ENCODE data around the gene COX14.

The COX14 gene

GRCh38 chr12:50117057-50117622 is 5.1 kb downstream of the COX14 start:
- TF ChIP-seq, protein P1, sequence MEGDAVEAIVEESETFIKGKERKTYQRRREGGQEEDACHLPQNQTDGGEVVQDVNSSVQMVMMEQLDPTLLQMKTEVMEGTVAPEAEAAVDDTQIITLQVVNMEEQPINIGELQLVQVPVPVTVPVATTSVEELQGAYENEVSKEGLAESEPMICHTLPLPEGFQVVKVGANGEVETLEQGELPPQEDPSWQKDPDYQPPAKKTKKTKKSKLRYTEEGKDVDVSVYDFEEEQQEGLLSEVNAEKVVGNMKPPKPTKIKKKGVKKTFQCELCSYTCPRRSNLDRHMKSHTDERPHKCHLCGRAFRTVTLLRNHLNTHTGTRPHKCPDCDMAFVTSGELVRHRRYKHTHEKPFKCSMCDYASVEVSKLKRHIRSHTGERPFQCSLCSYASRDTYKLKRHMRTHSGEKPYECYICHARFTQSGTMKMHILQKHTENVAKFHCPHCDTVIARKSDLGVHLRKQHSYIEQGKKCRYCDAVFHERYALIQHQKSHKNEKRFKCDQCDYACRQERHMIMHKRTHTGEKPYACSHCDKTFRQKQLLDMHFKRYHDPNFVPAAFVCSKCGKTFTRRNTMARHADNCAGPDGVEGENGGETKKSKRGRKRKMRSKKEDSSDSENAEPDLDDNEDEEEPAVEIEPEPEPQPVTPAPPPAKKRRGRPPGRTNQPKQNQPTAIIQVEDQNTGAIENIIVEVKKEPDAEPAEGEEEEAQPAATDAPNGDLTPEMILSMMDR (IDR thresholded peaks at IDR 0.05; ENCODE audit: low read depth, low read length, missing control alignments), result no peak
- DNase-seq (ENCODE audit: low read depth), result no peak
- no peak overlapping the region for H3K4me3 ChIP-seq (ENCODE audit: low read depth, low read length)

DNA sequence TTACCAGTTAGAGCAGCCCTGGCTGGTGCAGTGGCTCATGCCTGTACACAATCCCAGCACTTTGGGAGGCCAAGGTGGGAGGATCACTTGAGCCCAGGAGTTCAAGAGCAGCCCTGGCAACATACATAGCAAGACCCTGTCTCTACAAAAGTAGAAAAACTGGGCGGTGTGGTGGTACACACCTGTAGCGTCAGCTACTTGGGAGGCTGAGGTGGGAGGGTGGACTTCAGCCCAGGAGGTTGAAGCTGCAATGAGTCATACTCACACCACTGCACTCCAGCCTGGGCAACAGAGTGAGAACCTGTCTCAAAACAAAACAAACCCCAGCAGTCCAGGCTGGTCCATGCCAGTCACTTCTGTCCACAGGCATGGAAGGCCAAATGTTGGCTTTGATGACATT is 7.4 kb downstream of the COX14 start:
- H3K4me3 ChIP-seq (ENCODE audit: low read depth, low read length), result no peak overlapping the region
- no peak for DNase-seq (ENCODE audit: low read depth)
- TF ChIP-seq, protein P1 (IDR thresholded peaks at IDR 0.05; ENCODE audit: low read depth, low read length, missing control alignments), result no peak

- no peak for DNase-seq (ENCODE audit: low read depth)
- no peak overlapping the region for H3K4me3 ChIP-seq (ENCODE audit: low read depth, low read length)
- TF ChIP-seq, protein P1 (IDR thresholded peaks at IDR 0.05; ENCODE audit: low read depth, low read length, missing control alignments), result no peak
Measured at GRCh38 chr12:50120521-50120920, 8.5 kb downstream of the COX14 start.

DNA sequence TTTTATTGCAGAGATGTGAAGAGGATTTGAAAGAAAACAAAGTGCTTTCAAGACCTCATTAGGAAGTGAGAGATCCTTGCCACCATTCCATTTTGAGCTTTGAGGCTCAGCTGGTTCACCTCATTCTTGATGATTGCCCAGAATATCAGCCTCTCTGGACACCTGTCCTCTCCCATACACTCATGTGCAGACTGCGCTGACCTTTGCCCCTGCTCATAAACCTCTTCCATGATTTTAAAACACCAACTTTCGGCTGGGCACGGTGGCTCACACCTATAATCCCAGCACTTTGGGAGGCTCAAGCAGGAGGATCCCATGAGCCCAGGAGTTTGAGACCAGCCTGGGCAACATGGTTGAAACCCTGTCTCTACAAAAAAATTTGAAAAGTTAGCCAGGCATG is 8.9 kb downstream of the COX14 start:
- no peak overlapping the region for H3K4me3 ChIP-seq (ENCODE audit: low read depth, low read length)
- no peak for DNase-seq (ENCODE audit: low read depth)
- TF ChIP-seq, protein P1 (IDR thresholded peaks at IDR 0.05; ENCODE audit: low read depth, low read length, missing control alignments), result no peak

GRCh38 chr12:50121641-50122040 is 9.6 kb downstream of the COX14 start:
- DNase-seq (ENCODE audit: low read depth), result no peak
- no peak overlapping the region for H3K4me3 ChIP-seq (ENCODE audit: low read depth, low read length)
- TF ChIP-seq, protein P1 (IDR thresholded peaks at IDR 0.05; ENCODE audit: low read depth, low read length, missing control alignments), result no peak

DNA sequence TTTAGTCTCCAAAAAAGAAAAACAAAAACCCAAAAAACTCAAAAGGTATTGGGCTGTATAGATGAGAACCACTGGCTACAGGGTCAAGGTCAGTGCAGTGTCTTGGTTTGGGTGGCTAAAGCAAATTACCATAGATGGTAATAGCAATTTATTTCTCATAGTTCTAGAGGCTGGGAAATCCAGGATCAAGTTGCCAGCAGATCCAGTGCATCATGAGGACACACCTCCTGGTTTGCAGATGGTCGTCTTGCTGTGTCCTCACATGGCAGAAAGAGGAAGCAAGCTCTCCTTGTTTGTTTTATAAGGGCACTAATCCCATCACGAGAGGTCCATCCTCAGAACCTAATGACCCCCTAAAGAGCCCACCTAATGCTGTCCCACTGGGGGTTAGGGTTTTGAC is 11.2 kb downstream of the COX14 start:
- TF ChIP-seq, protein P1 (IDR thresholded peaks at IDR 0.05; ENCODE audit: low read depth, low read length, missing control alignments), result no peak
- H3K4me3 ChIP-seq (ENCODE audit: low read depth, low read length), result no peak overlapping the region
- DNase-seq (ENCODE audit: low read depth), result no peak

DNA sequence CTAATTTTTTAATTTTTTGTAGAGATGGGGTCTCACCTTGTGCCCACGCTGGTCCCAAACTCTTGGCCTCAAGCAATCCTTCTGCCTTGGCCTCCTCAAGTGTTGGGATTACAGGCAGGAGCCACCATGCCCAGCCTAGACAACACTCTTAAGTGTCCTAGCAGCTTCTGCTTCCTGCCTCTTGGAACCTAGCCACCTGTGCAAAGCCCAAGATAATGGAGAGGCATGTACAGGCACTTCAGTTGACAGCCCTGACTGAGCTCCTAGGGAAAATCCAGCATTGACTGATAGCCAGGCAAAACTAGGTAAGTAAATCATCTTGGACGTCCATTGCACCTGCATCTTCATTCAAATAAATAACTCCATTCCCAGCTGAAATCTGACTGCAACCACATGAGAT is 15.5 kb downstream of the COX14 start:
- no peak for DNase-seq (ENCODE audit: low read depth)
- no peak overlapping the region for H3K4me3 ChIP-seq (ENCODE audit: low read depth, low read length)
- TF ChIP-seq, protein P1 (IDR thresholded peaks at IDR 0.05; ENCODE audit: low read depth, low read length, missing control alignments), result no peak
